Measurements from ENCODE around the gene SLC16A3.
"Not testable (repeated sequence)": the region's sequence is repeated elsewhere in the genome, so short reads cannot be mapped to it uniquely, and the experiment has no call there.

DNA sequence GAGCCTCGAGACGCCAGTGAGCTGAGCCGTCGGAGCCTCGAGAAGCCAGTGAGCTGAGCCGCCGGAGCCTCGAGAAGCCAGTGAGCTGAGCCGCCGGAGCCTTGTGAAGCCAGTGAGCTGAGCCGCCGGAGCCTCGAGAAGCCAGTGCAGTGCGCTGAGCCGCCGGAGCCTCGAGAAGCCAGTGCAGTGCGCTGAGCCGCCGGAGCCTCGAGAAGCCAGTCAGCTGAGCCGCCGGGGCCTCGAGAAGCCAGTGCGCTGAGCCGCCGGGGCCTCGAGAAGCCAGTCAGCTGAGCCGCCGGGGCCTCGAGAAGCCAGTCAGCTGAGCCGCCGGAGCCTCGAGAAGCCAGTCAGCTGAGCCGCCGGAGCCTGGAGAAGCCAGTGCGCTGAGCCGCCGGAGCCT lies 25.3 kb downstream of the SLC16A3 start:
- not testable (repeated sequence) for TF ChIP-seq CTCF, EZH2phosphoT487, EZH2 (IDR thresholded peaks at IDR 0.05)

All from neural progenitor cell (in vitro differentiated cells).